HG03442 (cell line): Measurements from ENCODE around the gene PCBD1.
"Not testable (repeated sequence)": the region's sequence is repeated elsewhere in the genome, so short reads cannot be mapped to it uniquely, and the experiment has no call there.

Source experiments
- ATAC-seq: cut with Tn5 transposase; IDR thresholded peaks from one replicate; pipeline ENCODE4 v1.9.1; 2021; ENCODE audit warnings: mild to moderate bottlenecking, moderate library complexity; ENCODE audit not compliant: unreplicated experiment

Gene PCBD1

GRCh38 chr10:70879207-70879606 lies 9.2 kb downstream of the PCBD1 start:
- no peak for ATAC-seq

- ATAC-seq = no peak
Observed at GRCh38 chr10:70874061-70874460, 14.3 kb downstream of the PCBD1 start.

- ATAC-seq = no peak
Observed at GRCh38 chr10:70872291-70872690, 16.1 kb downstream of the PCBD1 start.

GRCh38 chr10:70866424-70866823 lies 21.9 kb downstream of the PCBD1 start:
- ATAC-seq = no peak

- no peak for ATAC-seq
Observed at GRCh38 chr10:70864935-70865334, 23.4 kb downstream of the PCBD1 start.

- ATAC-seq = no peak
Observed at GRCh38 chr10:70863470-70864160, 24.8 kb downstream of the PCBD1 start.

- not testable (repeated sequence) for ATAC-seq
Observed at GRCh38 chr10:70861495-70862197, 26.7 kb downstream of the PCBD1 start.

- no peak for ATAC-seq
Observed at GRCh38 chr10:70858759-70859158, 29.6 kb downstream of the PCBD1 start.

GRCh38 chr10:70856454-70856853 lies 31.9 kb downstream of the PCBD1 start:
- ATAC-seq = no peak

- no peak for ATAC-seq
Observed at GRCh38 chr10:70853457-70853856, 34.9 kb downstream of the PCBD1 start.

GRCh38 chr10:70853038-70853437 lies 35.3 kb downstream of the PCBD1 start:
- no peak for ATAC-seq

- ATAC-seq = no peak
Observed at GRCh38 chr10:70851597-70852475, 36.5 kb downstream of the PCBD1 start.

- no peak for ATAC-seq
Observed at GRCh38 chr10:70850097-70850496, 38.3 kb downstream of the PCBD1 start.

- no peak for ATAC-seq
Observed at GRCh38 chr10:70849582-70850016, 38.8 kb downstream of the PCBD1 start.

- ATAC-seq = no peak
Observed at GRCh38 chr10:70847659-70848360, 40.6 kb downstream of the PCBD1 start.

GRCh38 chr10:70846795-70847194 lies 41.6 kb downstream of the PCBD1 start:
- ATAC-seq = no peak

- no peak for ATAC-seq
Observed at GRCh38 chr10:70845816-70846215, 42.5 kb downstream of the PCBD1 start.

- ATAC-seq = no peak
Observed at GRCh38 chr10:70845256-70845655, 43.1 kb downstream of the PCBD1 start.

- no peak for ATAC-seq
Observed at GRCh38 chr10:70843776-70844489, 44.4 kb downstream of the PCBD1 start.

- ATAC-seq = no peak
Observed at GRCh38 chr10:70843333-70843732, 45.0 kb downstream of the PCBD1 start.
